Colonic mucosa (tissue), 4 donors: ENCODE results near the gene CYP2W1. TPM values are rescaled to one million over a fixed set of nuclear protein-coding genes. Genes with fewer than 3 reads are reported as not detected.
A peak's percentile ranks its signal among the peaks of the same experiment; 100 is the strongest.

Experiments
- DNase-seq: peaks from one replicate; pipeline ENCODE4 v3.0.0-alpha.2; 2020
- H3K27ac ChIP-seq: fragments of 200-600 bp; one replicate; pipeline ENCODE4 v1.8.0; 2021
- H3K27me3 ChIP-seq: fragments of 200-600 bp; one replicate; pipeline ENCODE4 v1.8.0; 2021
- H3K36me3 ChIP-seq: fragments of 200-600 bp; one replicate; pipeline ENCODE4 v1.8.0; 2021
- H3K4me1 ChIP-seq: fragments of 200-600 bp; one replicate; pipeline ENCODE4 v1.8.0; 2021; ENCODE audit warnings: mild to moderate bottlenecking
- H3K4me3 ChIP-seq: fragments of 200-600 bp; one replicate; pipeline ENCODE4 v1.8.0; 2021
- H3K9ac ChIP-seq, 2 donors: one replicate each; pipeline ENCODE4 v1.7.0; 2013; ENCODE audit warnings: control low read depth in 2 of 2, low read depth in 2 of 2, low read length in 2 of 2
- H3K9me3 ChIP-seq: fragments of 200-600 bp; one replicate; pipeline ENCODE4 v1.8.0; 2021
- intact Hi-C: fragments of 100-400 bp; cut with DNase I; formaldehyde crosslinking; loops from one replicate; pipeline ENCODE4 v1.14.1; 2022
- total RNA-seq, 2 donors: library from RNA; stranded (reverse); fragmentation: NEBNext Ultra II Directional in 1 of 2; extraction: Animal tissue kit (Norgen Biotek cat#: 25700) in 1 of 2; gene quantifications; one replicate each; pipeline ENCODE4 v1.2.1, GENCODE V29; 2021
- TF ChIP-seq, protein P1 (sequence below): fragments of 200-600 bp; IDR thresholded peaks from one replicate; pipeline ENCODE4 v1.8.0; 2022; ENCODE audit warnings: antibody characterized with exemption, mild to moderate bottlenecking
- donor health status: healthy.
- donor health status: DM: no; HTN: no; CAD: no.
- donor health status: DM: no; HTN: no; CAD: no.

CYP2W1 gene
- total RNA-seq, 2 donors from 2014 or later, result 2.7 to 4.5 TPM

DNA sequence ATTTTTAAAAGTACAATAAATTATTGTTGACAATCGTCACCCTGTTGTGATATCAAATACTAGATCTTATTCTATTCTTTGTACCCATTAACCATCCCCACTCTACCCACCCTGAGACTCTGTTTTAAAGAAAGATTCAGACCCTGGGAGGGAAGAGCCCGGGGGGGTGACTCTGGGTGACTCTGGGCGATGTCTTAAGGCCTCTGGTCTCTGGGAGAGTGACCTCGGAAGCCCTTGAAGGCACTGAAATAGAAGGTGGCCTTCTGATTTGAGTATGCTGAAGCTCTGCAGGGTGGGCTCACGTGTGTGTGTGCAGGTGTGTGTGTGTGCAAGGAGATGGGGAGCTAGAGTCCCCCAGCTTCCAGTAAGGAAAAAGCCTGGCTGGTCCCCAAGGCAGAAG lies 38.2 kb upstream of the CYP2W1 start:
- Histone ChIP-seq H3K36me3 (no peaks in the 10 kb centered on the region), H3K27me3 (no peaks in the 10 kb centered on the region), H3K4me1 (peaks cover 12% of the 10 kb centered on the region), H3K9ac (peak overlapping the region; percentile 75 to 79), H3K4me3 (peak overlapping the region; percentile 25), H3K27ac (peak overlapping the region; percentile 94), H3K9me3 (no peaks in the 10 kb centered on the region)
- intact Hi-C loops, result no loop called here
- DNase-seq, result no peak
- TF ChIP-seq, protein P1, sequence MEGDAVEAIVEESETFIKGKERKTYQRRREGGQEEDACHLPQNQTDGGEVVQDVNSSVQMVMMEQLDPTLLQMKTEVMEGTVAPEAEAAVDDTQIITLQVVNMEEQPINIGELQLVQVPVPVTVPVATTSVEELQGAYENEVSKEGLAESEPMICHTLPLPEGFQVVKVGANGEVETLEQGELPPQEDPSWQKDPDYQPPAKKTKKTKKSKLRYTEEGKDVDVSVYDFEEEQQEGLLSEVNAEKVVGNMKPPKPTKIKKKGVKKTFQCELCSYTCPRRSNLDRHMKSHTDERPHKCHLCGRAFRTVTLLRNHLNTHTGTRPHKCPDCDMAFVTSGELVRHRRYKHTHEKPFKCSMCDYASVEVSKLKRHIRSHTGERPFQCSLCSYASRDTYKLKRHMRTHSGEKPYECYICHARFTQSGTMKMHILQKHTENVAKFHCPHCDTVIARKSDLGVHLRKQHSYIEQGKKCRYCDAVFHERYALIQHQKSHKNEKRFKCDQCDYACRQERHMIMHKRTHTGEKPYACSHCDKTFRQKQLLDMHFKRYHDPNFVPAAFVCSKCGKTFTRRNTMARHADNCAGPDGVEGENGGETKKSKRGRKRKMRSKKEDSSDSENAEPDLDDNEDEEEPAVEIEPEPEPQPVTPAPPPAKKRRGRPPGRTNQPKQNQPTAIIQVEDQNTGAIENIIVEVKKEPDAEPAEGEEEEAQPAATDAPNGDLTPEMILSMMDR, result no peak

DNA sequence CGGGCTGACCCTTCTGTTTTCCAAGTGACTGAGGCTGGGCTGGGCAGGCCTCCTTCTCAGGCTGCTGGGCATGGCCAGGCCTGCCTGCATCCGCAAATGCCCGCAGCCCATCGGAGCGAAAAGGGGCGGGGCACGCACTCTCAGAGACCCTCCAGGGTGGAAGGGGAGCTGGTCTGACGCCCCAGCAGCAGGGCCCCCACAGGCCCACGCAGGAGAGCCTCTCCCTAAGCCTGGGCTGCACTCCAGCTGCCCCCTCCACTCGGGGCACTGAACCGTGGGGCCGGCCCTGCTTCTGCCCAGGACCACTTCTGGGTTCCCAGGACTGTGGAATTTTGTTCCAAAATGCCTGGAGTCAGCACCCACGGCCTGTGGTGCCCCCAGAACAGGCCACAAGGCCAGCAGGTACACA lies 37.8 kb upstream of the CYP2W1 start:
- intact Hi-C loops, result no loop called here
- no peaks in the 10 kb centered on the region for H3K9me3 ChIP-seq
- peak overlapping the region; percentile 25 for H3K4me3 ChIP-seq

GRCh38 chr7:945556-946255 lies 37.3 kb upstream of the CYP2W1 start:
- Histone ChIP-seq H3K4me3 (peak overlapping the region; percentile 25), H3K27me3 (no peaks in the 10 kb centered on the region), H3K9me3 (no peaks in the 10 kb centered on the region), H3K9ac (peak overlapping the region; percentile 75 to 80), H3K4me1 (peaks cover 12% of the 10 kb centered on the region), H3K27ac (peak overlapping the region; percentile 94), H3K36me3 (no peaks in the 10 kb centered on the region)
- intact Hi-C loops, result no loop called here
- peak; percentile 97 for DNase-seq
- TF ChIP-seq, protein P1, result no peak

More for the DNA sequence above, 37.8 kb upstream of the CYP2W1 start:
- peaks cover 12% of the 10 kb centered on the region for H3K4me1 ChIP-seq
- no peak for DNase-seq
- H3K36me3 ChIP-seq, result no peaks in the 10 kb centered on the region
- TF ChIP-seq, protein P1, result no peak
- H3K27ac ChIP-seq, result peak overlapping the region; percentile 94
- H3K27me3 ChIP-seq, result no peaks in the 10 kb centered on the region
- peak overlapping the region; percentile 75 to 79 for H3K9ac ChIP-seq

GRCh38 chr7:946256-946996 lies 36.6 kb upstream of the CYP2W1 start:
- DNase-seq, result peak; percentile 86
- Histone ChIP-seq H3K4me1 (peaks cover 12% of the 10 kb centered on the region), H3K9ac (peak overlapping the region; percentile 75 to 80), H3K36me3 (no peaks in the 10 kb centered on the region), H3K27me3 (no peaks in the 10 kb centered on the region), H3K4me3 (peak overlapping the region; percentile 3), H3K9me3 (no peaks in the 10 kb centered on the region), H3K27ac (peak overlapping the region; percentile 94)
- TF ChIP-seq, protein P1, result no peak
- intact Hi-C loops, result no loop called here

DNA sequence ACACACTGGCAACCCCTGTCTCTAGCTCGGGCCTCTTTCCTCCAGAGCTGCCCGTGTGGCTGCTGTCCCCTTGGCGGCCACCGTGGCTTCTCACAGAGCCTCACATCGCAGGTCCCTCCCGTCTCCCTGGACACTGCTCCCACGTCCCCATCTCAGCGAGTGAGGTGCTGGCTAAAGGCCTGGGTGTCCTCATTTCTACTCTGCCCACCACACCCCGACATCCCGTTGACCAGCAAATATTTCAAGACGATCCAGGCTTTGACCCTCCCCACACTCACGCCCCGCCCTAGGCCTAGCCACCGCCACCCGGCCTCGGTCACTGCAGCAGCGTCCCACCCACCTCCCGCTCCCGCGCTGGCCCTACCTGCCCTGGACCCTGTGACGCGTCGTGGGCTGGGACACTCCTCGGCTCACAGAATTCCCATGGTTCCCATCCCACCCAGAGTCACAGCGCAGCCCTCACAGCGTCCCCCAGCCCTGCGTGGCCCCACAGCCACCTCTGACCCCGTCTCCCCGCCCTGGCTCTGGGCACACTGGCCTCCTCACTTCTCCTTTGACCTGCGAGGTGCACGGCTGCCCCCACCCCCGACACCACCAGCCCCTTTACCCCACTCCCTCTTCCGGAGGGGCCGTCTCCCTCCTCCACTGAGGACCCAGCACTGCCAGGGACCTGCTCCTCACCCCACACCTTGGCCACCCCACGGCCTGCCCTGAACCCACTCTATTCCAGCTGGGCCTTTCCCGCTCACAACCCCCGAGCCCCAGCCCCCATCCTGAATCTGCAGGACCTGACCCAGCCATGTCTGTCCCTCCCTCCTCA lies 35.4 kb upstream of the CYP2W1 start:
- H3K36me3 ChIP-seq, result no peaks in the 10 kb centered on the region
- no peak for DNase-seq
- no peaks in the 10 kb centered on the region for H3K9me3 ChIP-seq
- intact Hi-C loops, result no loop called here
- peak overlapping the region; percentile 94 for H3K27ac ChIP-seq
- H3K4me3 ChIP-seq, result no peak overlapping the region
- TF ChIP-seq, protein P1, result no peak
- H3K9ac ChIP-seq, result peak overlapping the region; percentile 24 to 46
- H3K27me3 ChIP-seq, result no peaks in the 10 kb centered on the region
- H3K4me1 ChIP-seq, result peaks cover 12% of the 10 kb centered on the region
